ENCODE measurements around the gene VPS51.

The VPS51 gene

DNA sequence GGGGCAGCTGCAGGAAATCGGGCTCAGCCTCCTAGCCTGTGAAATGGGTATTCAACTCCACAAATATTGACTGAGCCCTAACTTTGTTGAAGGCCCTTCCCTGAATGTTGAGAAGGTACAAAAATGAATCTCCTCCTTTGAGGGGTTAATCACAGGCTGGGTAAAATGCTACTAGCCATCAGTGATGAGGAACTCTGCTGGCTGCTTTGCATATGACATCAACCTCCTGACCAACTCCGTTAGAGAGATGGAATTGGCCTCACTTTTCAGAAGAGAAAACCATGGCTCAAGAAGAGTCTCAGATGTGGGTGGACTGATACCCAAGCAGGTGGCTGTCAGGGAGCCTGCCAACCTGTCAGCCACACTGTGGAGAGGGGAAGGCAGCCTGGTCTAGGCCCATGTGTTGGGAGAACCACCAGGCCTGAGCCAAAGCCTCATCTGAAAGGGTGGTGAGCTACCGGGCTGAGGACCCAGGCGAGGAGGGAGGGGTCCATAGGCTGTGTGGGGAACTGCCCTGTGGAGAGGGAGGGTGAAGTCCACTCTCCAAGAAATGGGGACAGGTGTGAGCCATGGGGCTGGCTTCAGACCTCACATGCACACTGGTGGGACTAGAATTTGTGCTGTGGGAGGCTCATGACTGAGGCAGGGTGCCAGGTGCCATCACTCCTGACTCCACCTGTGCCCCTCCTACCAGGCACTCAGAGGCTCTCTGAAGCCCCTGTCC is 23.9 kb upstream of the VPS51 start:
- in situ Hi-C loops (cut with MboI; ENCODE audit: low sequenced_read_pairs): no loop called here

DNA sequence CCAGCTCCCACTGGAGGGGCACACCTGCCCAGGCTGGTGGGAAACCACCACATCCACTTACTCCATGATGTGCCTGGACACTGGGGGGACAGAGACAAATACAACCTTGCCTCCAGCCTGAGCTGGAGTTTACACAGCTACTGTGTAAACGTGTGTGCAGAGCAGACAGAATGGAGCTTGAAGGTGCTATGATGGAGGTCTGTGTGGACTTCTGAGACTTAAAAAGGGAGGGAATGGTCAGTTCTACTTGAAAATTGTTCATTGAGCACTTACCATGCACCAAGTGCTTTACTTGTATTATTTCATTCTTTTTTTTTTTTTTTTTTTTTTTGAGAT is 23.4 kb upstream of the VPS51 start:
- in situ Hi-C loops (cut with MboI; ENCODE audit: low sequenced_read_pairs): no loop called here

DNA sequence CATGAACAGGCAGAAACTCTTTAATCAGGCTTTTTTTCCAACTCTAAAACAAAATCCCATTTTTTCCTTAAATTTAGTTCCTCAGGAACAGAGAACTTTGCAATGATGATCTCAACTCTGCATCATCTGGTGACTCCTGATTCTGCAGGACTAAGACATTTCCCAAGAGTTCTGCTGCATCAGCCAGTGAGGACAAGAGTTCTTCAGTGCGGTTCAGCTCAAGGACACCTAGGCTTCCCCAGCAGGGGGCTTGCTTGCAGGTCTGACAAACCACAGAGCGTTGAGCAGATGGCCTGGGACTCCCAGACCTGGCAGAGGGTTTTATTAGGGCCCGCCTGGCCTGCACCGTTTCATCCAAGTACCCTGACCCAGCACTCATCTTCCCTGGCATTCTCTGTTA is 18.6 kb upstream of the VPS51 start:
- in situ Hi-C loops (cut with MboI; ENCODE audit: low sequenced_read_pairs): no loop called here

DNA sequence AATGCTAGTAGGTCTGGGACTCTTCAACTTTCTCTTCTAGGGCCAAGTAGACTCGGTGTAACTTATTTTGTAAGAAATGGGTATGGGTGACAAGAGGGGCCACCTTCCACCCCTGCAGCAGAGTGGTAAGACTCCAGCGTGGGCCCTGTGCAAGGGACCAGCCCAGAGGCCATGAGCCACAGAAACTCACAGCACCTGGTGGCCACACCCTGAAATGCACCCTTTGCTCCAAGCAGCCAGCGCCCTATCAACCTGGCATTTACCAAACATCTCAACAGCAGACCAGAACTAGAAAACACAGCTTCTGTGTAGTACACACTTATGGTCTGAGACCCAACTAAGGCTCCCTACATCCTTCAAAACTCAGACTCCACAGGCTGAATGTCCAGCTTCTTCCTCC is 17.9 kb upstream of the VPS51 start:
- in situ Hi-C loops (cut with MboI; ENCODE audit: low sequenced_read_pairs): no loop called here

DNA sequence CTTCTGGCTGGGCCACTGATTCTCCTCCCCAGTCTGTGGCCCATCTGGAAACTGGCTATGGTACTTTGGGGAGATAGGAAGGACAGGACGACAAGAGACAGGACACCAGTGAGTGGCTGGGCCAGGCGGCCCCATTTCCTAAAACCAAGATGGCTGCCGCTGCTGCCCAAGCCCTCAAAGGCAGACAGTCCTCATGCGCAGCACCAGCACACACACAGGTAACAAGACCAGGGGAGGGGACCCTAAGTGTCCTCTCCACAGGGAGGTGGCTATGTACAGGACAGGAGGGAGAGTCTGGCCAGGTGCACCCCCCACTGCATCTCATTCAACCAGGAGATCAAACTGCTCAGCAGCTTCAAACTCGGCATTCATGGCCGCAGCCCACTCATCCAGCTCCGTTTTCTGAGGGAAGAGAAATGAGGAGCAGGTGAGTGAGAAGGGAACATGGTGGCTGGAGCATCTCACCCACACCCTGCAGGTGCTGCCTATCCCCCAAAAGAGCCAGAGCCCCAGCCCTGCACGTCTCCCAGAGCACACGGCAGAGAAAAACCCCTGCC is 17.1 kb upstream of the VPS51 start:
- in situ Hi-C loops (cut with MboI; ENCODE audit: low sequenced_read_pairs): no loop called here

DNA sequence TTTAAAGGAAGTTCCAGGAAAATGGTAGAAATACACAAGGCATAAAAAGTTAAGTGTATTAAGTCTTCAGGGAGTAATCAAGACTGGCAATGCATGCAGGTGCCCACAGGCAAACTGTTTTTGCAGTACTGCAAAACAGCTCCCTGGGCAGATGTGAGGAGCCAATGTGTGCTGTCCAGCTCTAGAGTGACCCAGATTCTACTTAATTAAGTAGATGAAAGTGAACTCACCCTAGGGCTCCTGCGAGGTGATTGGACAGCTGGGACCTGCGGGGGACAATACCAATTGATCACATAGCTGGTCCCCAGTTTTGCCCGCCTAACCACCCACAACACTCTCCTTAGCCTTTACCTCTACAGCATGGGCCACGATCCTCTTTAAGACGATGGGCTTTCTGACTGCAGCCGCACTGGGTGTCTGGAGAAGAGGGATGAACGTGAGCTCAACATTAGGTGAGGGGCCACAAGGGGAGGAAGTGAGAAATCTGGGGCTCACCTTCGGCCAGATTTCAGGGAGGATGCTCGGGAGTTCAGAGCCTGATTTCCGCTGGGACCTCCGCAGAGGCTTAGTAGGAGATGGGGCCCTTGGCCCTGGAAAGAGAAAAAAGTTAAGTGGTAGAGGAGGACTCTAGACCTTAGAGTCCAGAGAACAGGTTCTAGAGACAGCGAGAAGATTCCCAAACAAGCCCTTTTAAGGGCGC is 12.7 kb upstream of the VPS51 start:
- in situ Hi-C loops (cut with MboI; ENCODE audit: low sequenced_read_pairs): no loop called here

DNA sequence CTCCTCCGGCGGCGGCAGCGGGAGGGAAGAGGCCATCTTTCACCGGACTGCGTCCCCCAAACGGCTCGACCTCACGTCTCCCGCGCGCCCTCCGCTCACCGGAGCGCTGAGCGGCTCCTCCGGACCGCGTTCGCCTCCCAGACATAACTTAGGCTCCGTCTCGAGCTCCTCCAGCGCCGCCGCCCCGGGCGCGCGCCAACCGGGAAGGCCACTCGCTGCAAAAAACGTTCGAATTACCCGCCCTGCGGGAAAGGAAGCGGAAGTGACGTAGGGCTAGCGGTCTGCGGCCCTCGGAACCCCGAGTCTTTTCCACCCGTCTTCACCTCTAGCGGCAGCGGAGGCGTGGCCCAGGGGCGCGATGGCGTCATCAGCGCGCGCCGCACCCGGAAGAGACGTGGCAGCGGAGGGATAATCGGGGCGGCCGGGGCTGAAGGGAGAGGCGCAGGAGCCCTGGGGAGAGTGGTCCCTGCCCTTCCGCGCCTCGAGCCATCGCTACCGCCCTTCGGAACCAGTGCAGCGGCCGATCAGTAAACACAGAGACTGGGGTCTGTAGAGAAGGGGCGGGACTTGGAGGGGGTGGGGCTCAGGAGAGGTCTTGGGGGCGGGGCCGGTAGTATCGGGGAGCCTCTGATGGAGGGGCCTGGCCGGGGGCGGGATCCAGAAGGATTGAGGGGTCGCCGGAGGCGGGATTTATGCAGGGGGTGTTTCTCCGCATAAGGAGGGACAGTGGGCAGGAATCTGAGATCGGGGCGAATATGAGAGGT is 12.0 kb upstream of the VPS51 start, which contains the start of the genes CDCA5 and ZFPL1:
TSS of gene CDCA5 (minus strand) at position 207 of the 764 bp plus-strand sequence. CDS start at position 145, 62 bp downstream.
TSS of gene ZFPL1 (plus strand) at position 389 of the 764 bp plus-strand sequence. CDS start 477 bp downstream, outside the sequence.
- in situ Hi-C loops (cut with MboI; ENCODE audit: low sequenced_read_pairs): no loop called here

DNA sequence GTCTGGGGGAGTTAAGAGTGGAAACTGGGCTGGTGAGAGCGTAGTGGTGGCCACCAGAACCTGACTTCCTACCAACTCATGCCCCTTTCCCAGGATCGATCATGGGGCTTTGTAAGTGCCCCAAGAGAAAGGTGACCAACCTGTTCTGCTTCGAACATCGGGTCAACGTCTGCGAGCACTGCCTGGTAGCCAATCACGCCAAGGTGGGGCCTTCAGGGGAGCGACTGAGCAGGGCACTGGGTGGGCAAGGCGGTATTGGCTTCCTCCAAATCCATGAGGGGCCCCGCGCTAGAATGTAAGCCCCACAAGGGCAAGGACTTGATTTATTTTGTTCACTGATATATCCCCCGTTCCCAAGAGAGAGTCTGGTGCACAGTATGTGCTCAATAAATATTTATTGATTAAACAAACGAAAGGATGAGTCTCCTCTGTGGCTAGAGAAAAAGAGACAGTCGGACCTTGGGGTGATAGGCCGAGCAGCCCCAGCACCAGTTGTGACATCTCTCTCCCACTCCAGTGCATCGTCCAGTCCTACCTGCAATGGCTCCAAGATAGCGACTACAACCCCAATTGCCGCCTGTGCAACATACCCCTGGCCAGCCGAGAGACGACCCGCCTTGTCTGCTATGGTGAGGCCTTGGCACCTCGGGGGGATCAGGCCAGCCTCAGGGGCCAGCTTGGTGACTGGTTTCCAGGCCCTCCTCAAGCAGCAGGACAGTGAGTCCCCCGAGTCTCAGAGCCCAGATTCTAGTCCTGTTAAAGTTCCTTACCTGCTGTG is 11.2 kb upstream of the VPS51 start:
- in situ Hi-C loops (cut with MboI; ENCODE audit: low sequenced_read_pairs): no loop called here

DNA sequence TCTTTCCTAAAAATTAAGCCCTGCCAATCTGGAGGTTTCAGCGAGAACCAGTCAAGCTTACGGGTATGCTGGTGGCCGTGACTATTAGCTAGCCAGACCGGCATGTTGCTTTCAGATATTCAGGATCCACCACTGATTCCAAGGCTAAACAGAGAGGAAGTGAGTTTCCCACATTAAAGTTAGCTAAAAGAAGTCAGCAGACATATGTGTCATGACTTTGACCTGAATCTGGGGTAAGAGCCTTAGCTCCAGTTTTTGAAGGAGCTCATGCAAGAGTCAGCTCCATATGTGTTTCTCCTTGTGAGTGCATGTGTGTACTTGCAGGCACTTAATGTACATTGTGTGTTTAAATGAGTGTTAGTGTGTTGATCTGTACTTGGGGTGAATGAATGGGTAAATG is 10.6 kb upstream of the VPS51 start:
- in situ Hi-C loops (cut with MboI; ENCODE audit: low sequenced_read_pairs): no loop called here

DNA sequence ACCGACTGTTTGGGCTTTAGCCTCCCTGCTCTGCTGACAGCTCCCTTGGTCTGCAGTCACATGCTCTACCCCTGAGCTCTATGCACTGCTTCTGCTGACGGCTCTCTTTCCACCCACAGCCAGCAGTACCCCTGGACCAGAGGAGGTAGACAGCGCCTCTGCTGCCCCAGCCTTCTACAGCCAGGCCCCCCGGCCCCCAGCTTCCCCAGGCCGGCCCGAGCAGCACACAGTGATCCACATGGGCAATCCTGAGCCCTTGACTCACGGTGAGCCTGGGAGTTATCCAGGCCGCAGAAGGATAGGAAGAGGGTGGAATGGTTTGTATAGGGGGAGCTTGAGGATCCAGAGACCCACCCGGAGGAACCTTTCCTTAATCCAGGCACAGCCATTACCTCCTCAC is 9.2 kb upstream of the VPS51 start:
- in situ Hi-C loops (cut with MboI; ENCODE audit: low sequenced_read_pairs): no loop called here

DNA sequence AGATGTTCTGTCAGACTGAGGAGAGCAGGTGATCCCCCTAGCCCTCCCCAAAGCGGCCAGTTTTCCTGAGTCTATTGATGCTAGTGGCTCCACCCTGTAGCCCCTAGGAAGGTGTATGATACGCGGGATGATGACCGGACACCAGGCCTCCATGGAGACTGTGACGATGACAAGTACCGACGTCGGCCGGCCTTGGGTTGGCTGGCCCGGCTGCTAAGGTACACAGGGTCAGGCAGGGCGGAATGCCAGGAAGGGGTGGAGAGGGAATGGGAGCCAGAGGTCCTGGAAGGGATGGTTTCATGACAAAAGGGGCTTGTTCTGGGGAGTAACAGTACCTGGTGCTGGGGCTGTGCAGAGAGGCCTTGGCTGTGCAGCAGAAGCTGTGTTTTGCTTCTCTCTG is 8.8 kb upstream of the VPS51 start:
- in situ Hi-C loops (cut with MboI; ENCODE audit: low sequenced_read_pairs): no loop called here

DNA sequence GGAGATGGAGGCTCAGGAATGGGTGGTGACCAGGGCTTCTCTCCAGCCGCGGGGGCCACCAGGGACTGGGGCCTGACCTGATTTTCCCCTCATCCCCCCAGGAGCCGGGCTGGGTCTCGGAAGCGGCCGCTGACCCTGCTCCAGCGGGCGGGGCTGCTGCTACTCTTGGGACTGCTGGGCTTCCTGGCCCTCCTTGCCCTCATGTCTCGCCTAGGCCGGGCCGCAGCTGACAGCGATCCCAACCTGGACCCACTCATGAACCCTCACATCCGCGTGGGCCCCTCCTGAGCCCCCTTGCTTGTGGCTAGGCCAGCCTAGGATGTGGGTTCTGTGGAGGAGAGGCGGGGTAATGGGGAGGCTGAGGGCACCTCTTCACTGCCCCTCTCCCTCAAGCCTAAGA is 8.2 kb upstream of the VPS51 start:
- in situ Hi-C loops (cut with MboI; ENCODE audit: low sequenced_read_pairs): no loop called here

DNA sequence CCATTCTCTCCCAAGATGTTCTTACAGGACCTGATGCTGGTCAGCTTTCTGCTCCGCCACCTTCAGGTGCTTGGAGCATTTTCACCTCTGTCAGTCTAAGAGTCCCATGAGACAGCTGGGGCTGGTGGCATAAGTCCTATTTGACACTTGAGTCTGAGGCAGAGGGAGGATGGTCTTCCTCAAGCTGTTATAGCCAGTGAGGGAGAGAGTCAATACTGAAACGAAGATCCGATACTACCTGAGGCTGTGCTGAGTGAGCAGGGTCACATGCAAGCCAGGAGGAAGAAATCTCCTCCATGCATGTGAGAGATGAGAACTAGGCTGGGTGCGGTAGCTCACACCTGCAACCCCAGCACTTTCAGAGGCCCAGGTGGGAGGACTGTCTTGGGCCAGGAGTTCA is 6.4 kb upstream of the VPS51 start:
- in situ Hi-C loops (cut with MboI; ENCODE audit: low sequenced_read_pairs): no loop called here

DNA sequence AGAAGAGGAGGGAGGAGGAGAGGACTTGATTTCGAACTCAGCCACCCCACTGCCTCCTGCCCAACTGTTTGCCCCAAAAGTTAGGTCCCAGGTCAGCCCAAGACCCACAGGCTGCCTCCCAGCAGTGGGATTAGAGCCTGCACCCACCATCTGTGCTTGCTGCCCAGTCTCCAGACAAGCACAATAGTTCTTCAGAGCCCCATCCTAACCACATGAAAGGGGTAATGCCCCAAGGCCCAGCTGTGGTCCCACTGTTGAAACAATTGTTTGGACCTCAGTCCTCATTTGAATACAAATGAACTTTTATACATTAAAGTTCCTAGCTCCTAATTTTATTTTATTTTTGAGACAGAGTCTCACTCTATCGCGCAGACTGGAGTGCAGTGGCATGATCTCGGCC is 5.4 kb upstream of the VPS51 start:
- in situ Hi-C loops (cut with MboI; ENCODE audit: low sequenced_read_pairs): no loop called here

DNA sequence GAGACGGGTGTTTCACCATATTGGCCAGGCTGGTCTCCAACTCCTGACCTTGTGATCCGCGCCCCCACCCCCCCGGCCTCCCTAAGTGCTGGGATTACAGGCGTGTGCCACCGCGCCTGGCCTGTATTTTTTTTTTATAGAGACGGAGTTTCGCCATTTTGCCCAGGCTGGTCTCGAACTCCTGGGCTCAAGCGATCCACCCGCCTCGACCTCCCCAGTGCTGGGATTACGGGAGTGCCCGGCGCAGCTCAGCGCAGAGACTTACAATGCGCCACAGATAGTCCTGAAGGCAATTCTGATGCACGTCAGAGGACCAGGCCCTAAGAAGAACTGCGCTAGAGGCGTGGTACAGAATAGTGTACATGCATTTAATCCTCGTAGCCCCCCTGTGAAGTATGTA is 587 bp upstream of the VPS51 start:
- in situ Hi-C loops (cut with MboI; ENCODE audit: low sequenced_read_pairs): no loop called here

DNA sequence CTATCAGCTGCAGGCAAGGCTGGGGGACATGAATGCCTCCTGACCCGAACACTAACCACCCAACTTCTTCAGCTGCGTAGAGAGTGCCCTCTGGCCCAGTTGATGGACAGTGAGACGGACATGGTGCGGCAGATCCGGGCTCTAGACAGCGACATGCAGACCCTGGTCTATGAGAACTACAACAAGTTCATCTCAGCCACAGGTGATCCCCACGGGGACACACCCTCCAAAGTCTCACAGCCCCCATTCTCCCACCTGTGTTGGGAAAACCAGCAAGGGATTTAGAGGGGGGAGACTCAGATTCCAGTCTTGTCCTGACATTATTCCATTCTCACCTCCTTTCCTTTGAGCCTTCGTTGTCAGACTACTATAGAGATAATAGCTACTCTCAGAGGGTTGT is 912 bp downstream of the VPS51 start:
- in situ Hi-C loops (cut with MboI; ENCODE audit: low sequenced_read_pairs): no loop called here

DNA sequence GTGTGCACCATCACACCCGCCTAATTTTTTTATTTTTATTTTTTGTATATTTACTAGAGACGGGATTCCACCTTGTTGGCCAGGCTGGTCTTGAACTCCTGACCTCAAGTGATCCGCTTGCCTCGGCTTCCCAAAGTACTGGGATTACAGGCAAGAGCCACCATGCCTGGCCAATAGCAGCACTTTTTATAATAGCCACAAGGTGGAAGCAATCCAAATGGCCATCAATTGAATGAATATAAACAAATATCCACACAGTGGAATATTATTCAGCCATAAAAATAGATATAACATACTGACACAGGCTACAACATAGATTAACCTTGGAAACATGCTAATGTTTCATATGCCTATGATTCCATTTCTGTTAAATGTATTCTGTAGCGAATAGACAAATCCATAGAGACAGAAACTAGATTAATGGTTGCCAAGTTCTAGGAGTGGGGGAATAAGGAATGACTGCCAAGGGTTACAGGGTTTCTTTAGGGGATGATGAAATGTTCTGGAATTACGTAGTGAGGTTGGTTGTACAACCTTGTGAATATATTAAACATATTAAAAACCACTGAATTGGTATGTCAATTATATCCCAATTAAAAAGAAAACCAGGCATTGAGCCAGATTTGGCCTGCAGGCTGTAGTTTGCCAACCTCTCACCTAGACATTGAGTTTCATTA is 4.8 kb downstream of the VPS51 start:
- in situ Hi-C loops (cut with MboI; ENCODE audit: low sequenced_read_pairs): no loop called here

DNA sequence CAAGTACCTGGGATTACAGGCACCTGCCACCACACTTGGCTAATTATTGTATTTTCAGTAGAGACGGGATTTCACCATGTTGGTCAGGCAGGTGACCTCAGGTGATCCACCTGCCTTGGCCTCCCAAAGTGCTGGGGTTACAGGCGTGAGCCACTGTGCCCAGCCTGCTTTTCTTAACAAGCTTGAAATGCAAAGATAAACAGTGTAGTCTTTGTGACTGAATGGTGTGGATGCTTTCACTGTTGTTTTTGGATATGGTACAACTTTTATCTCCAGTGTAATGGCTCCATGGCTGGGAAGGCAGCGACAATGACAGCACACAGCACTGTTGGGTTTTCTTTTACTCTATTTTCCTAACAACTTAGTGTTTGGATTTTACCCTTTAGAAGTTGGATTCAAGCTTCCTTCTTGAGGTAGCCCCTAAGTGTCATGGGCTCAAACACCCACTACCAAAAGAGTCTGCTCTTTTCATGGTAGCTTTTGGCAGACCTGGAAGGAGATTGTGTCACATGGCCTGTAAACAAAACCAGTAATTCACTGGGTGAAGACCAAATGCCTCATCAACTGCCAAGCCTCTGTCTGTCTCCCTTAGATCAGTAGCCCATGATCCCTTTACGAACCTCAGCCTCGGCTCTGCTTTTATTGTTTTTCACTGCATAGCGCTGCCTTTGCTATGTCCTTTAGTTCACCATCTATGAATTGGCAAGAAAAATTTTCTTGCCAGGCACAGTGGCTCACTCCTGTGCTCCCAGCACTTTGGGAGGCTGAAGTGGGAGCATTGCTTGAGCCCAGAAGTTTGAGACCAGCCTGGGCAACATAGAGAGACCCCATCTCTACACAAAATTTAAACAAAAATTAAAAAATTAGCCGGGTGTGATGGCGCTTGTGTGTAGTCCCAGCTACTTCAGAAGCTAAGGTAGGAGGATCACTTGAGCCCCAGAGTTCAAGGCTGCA is 6.4 kb downstream of the VPS51 start:
- in situ Hi-C loops (cut with MboI; ENCODE audit: low sequenced_read_pairs): no loop called here

DNA sequence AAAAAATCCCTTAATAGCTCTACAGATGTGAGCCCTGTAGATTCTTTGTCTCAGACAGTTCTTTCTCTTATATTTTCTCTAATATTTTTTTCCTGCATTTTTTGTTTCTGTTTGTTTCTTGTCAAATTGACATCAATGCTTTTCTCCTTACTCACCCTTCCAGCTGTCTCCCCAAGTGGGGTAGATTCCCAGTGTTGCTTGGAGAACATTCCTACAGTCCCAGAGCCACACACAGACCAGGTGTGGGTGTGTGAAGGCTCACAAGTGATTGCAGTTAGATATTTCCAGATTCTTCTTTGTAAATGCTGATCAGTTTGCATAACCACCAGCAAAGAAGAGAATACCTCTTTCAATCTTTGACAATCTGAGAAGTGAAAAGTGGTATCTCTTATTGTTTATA is 7.5 kb downstream of the VPS51 start:
- in situ Hi-C loops (cut with MboI; ENCODE audit: low sequenced_read_pairs): no loop called here
